Amygdala (tissue), 56 donors: ENCODE results near the gene PCDHGA5.
"Not testable (repeated sequence)": the region's sequence is repeated elsewhere in the genome, so short reads cannot be mapped to it uniquely, and the experiment has no call there.

Source experiments
- DNase-seq, 56 donors: peaks; one replicate each; lab custom pipeline; 2025; lab: John Stamatoyannopoulos, UW

Gene PCDHGA5

GRCh38 chr5:141411575-141411974 lies 47.6 kb downstream of the PCDHGA5 start:
- no peak for DNase-seq

GRCh38 chr5:141412854-141413539 lies 49.0 kb downstream of the PCDHGA5 start, which contains the start of gene PCDHGA10:
PCDHGA10 (plus strand) TSS chr5:141412987; CDS start chr5:141413176, 189 bp downstream.
- peak in 1 of 56 donors; percentile 26 for DNase-seq

- no peak for DNase-seq
Measured at GRCh38 chr5:141413540-141414069, 49.6 kb downstream of the PCDHGA5 start.

GRCh38 chr5:141414548-141415274 lies 50.7 kb downstream of the PCDHGA5 start:
- DNase-seq: not testable (repeated sequence)

- DNase-seq: not testable (repeated sequence)
Measured at GRCh38 chr5:141415275-141415618, 51.3 kb downstream of the PCDHGA5 start.
